Parathyroid adenoma (tissue), 2 donors: Measurements from ENCODE around the gene OR5B21.

Experiments used
- H2AFZ ChIP-seq: fragments of 300-600 bp; sonication (generic); one replicate; pipeline ENCODE4 v1.7.0; 2017; ENCODE audit warnings: antibody characterized with exemption, mild to moderate bottlenecking
- H3K27ac ChIP-seq: fragments of 300-600 bp; sonication (generic); one replicate; pipeline ENCODE4 v1.7.0; 2017
- H3K27me3 ChIP-seq: fragments of 300-600 bp; sonication (generic); one replicate; pipeline ENCODE4 v1.7.0; 2017; ENCODE audit warnings: low read length; ENCODE audit not compliant: control insufficient read depth, insufficient read depth
- H3K36me3 ChIP-seq: fragments of 300-600 bp; sonication (generic); one replicate; pipeline ENCODE4 v1.7.0; 2017; ENCODE audit warnings: low read length; ENCODE audit not compliant: control insufficient read depth, insufficient read depth
- H3K4me1 ChIP-seq: fragments of 300-600 bp; sonication (generic); one replicate; pipeline ENCODE4 v1.7.0; 2017; ENCODE audit warnings: control low read depth
- H3K4me2 ChIP-seq: fragments of 300-600 bp; sonication (generic); one replicate; pipeline ENCODE4 v1.7.0; 2017; ENCODE audit warnings: low read length
- H3K4me3 ChIP-seq: fragments of 300-600 bp; sonication (generic); one replicate; pipeline ENCODE4 v1.7.0; 2017; ENCODE audit warnings: low read depth, low read length
- H3K79me2 ChIP-seq: fragments of 300-600 bp; sonication (generic); one replicate; pipeline ENCODE4 v1.7.0; 2017; ENCODE audit warnings: control low read depth
- H3K9ac ChIP-seq: fragments of 300-600 bp; sonication (generic); one replicate; pipeline ENCODE4 v1.7.0; 2017; ENCODE audit warnings: mild to moderate bottlenecking
- H3K9me3 ChIP-seq: fragments of 300-600 bp; sonication (generic); one replicate; pipeline ENCODE4 v1.7.0; 2017; ENCODE audit warnings: low read length; ENCODE audit not compliant: control insufficient read depth
- TF ChIP-seq, protein P1 (sequence below): fragments of 300-600 bp; sonication (generic); IDR thresholded peaks from one replicate; pipeline ENCODE4 v1.7.0; 2017; ENCODE audit warnings: antibody characterized with exemption, mild to moderate bottlenecking
- donor health status: primary hyperparathyroidism.

OR5B21 gene

DNA sequence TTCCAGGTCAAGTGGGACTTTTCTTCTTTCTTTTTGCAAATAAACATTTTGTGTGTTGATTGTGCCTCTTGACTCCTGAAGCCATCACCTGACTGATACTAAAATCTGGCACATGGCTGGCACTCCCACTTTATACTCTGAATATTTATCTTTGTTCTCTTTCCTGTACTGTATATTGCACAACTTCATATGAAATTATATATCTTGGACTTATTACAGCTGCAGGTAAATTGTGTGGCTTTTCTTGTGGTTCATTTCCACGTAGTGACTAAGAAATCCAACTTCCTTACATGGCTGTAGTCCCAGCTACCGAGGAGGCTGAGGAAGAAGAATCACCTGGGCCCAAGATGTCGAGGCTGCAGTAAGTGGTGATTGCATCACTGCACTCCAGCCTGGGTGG is 42.2 kb downstream of the OR5B21 start:
- no peak overlapping the region for H3K4me3 ChIP-seq
- H3K79me2 ChIP-seq, result no peaks in the 10 kb centered on the region
- no peaks in the 10 kb centered on the region for H3K9me3 ChIP-seq
- no peaks in the 10 kb centered on the region for H3K4me1 ChIP-seq
- TF ChIP-seq, protein P1, sequence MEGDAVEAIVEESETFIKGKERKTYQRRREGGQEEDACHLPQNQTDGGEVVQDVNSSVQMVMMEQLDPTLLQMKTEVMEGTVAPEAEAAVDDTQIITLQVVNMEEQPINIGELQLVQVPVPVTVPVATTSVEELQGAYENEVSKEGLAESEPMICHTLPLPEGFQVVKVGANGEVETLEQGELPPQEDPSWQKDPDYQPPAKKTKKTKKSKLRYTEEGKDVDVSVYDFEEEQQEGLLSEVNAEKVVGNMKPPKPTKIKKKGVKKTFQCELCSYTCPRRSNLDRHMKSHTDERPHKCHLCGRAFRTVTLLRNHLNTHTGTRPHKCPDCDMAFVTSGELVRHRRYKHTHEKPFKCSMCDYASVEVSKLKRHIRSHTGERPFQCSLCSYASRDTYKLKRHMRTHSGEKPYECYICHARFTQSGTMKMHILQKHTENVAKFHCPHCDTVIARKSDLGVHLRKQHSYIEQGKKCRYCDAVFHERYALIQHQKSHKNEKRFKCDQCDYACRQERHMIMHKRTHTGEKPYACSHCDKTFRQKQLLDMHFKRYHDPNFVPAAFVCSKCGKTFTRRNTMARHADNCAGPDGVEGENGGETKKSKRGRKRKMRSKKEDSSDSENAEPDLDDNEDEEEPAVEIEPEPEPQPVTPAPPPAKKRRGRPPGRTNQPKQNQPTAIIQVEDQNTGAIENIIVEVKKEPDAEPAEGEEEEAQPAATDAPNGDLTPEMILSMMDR, result no peak
- no peak overlapping the region for H2AFZ ChIP-seq
- H3K27me3 ChIP-seq, result no peaks in the 10 kb centered on the region
- H3K36me3 ChIP-seq, result no peaks in the 10 kb centered on the region
- no peak overlapping the region for H3K4me2 ChIP-seq
- no peak overlapping the region for H3K27ac ChIP-seq
- H3K9ac ChIP-seq, result no peak overlapping the region
